RWPE2 (cell line): Measurements from ENCODE around the gene C18orf54.
"Not testable (repeated sequence)": the region's sequence is repeated elsewhere in the genome, so short reads cannot be mapped to it uniquely, and the experiment has no call there.

Experiments
- ATAC-seq: fragments of 200-7000 bp; cut with Tn5 transposase; 3 replicates; pipeline ENCODE4 v1.9.1; 2021; ENCODE audit warnings: low read depth
- DNase-seq: peaks from one replicate; pipeline ENCODE4 v3.0.0-alpha.2; 2020; ENCODE audit warnings: low spot score
- H3K27ac ChIP-seq: fragments of 450-650 bp; 2 replicates; pipeline ENCODE4 v1.5.1; 2017; ENCODE audit warnings: mild to moderate bottlenecking; ENCODE audit not compliant: poor library complexity, severe bottlenecking
- H3K27me3 ChIP-seq: fragments of 250-450 bp; sonication (Bioruptor Pico); 2 replicates; pipeline ENCODE4 v1.5.1; 2021; ENCODE audit warnings: mild to moderate bottlenecking, moderate library complexity; ENCODE audit not compliant: insufficient read depth, poor library complexity, severe bottlenecking
- H3K36me3 ChIP-seq: fragments of 250-450 bp; sonication (Bioruptor Pico); 2 replicates; pipeline ENCODE4 v1.5.1; 2020; ENCODE audit warnings: low read depth, mild to moderate bottlenecking, moderate library complexity
- H3K4me1 ChIP-seq: fragments of 250-450 bp; sonication (Bioruptor Pico); 2 replicates; pipeline ENCODE4 v1.5.1; 2021; ENCODE audit warnings: mild to moderate bottlenecking, moderate library complexity; ENCODE audit not compliant: insufficient read depth, poor library complexity, severe bottlenecking
- H3K4me3 ChIP-seq: fragments of 250-450 bp; sonication (Bioruptor Pico); 2 replicates; pipeline ENCODE4 v1.5.1; 2021; ENCODE audit warnings: mild to moderate bottlenecking, moderate library complexity; ENCODE audit not compliant: severe bottlenecking
- H3K9me3 ChIP-seq: fragments of 250-450 bp; sonication (Bioruptor Pico); 2 replicates; pipeline ENCODE4 v1.5.1; 2021; ENCODE audit warnings: mild to moderate bottlenecking, moderate library complexity; ENCODE audit not compliant: severe bottlenecking
- TF ChIP-seq, protein P1 (sequence below): fragments of 450-650 bp; IDR thresholded peaks from one replicate; pipeline ENCODE4 v1.5.1; 2017; ENCODE audit warnings: mild to moderate bottlenecking, moderate library complexity; ENCODE audit not compliant: poor library complexity, severe bottlenecking

The C18orf54 gene

DNA sequence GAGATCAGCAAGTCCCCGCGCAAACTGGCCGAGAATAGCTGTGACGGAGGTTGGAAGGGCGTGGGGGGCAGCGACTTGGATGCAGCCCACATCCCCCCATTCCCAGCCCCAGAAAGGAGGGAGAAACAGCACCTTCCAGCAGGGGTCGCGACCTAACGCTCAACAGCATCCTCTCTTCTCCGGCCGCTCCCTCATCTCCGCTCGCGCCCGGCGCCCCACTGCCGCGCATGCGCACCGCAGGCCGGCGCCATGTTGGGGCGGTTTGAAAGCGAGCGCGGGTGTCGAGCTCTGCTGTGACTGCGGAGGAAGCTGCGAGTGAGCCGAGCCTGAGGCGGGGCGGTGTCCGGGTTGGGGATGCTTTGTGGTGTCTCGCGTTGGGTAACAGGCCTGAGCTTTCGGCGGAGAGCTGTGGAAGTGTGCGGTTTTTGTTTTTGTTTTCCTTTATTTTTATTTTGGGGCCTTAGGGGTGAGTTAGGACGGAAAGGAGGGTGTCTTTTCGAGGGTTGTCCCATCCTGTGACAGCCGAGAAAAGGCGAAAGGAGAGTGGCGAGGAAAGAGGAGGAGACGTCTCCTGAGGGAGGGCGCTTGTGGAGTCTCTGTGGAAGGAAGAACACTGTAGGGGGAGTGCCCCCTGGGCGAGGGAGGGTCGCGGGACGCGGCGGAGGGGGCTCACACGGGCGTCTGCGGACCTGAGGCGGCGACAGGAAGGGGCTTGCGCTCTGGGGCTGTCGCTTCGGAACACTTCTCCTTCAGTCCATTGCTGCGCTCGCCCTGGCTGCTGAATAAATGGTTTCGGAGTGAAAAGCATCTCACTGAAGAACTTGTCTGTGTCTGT lies at the start of gene C18orf54, which contains the start of gene STARD6:
C18orf54 (plus strand) TSS at position 247 of the 835 bp plus-strand sequence. CDS start 2,667 bp downstream, outside the sequence.
STARD6 (minus strand) TSS at position 199 of the 835 bp plus-strand sequence. CDS start 3,285 bp downstream, outside the sequence.
- Histone ChIP-seq H3K27ac (peak within 1 kb of the TSS; percentile 43), H3K27me3 (no peaks in the 10 kb centered on the region), H3K4me1 (peaks cover 10% of the 10 kb centered on the region), H3K9me3 (no peaks in the 10 kb centered on the region), H3K36me3 (peaks cover 12% of the 10 kb centered on the region), H3K4me3 (peak within 1 kb of the TSS; percentile 56)
- DNase-seq (peak; percentile 75), ATAC-seq (peak; percentile 92)
- TF ChIP-seq, protein P1, sequence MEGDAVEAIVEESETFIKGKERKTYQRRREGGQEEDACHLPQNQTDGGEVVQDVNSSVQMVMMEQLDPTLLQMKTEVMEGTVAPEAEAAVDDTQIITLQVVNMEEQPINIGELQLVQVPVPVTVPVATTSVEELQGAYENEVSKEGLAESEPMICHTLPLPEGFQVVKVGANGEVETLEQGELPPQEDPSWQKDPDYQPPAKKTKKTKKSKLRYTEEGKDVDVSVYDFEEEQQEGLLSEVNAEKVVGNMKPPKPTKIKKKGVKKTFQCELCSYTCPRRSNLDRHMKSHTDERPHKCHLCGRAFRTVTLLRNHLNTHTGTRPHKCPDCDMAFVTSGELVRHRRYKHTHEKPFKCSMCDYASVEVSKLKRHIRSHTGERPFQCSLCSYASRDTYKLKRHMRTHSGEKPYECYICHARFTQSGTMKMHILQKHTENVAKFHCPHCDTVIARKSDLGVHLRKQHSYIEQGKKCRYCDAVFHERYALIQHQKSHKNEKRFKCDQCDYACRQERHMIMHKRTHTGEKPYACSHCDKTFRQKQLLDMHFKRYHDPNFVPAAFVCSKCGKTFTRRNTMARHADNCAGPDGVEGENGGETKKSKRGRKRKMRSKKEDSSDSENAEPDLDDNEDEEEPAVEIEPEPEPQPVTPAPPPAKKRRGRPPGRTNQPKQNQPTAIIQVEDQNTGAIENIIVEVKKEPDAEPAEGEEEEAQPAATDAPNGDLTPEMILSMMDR, result peak; percentile 65

DNA sequence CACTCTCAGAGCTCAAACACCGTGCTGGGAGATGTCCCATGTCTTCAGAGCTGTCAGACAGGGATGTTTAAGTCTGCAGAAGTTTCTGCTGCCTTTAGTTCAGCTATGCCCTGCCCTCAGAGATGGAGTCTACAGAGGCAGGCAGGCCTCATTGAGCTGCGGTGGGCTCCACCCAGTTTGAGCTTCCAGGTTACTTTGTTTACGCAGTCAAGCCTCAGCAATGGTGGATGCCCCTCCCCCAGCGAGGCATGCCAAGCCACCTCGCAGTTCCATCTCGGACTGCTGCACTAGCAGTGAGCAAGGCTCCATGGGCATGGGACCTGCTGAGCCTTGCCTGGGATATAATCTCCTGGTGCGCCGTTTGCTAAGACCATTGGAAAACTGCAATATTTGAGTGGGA lies 48.1 kb upstream of the C18orf54 start:
- not testable (repeated sequence) for H3K27ac ChIP-seq, H3K9me3 ChIP-seq, H3K27me3 ChIP-seq, ATAC-seq, H3K36me3 ChIP-seq, H3K4me3 ChIP-seq, H3K4me1 ChIP-seq, DNase-seq

DNA sequence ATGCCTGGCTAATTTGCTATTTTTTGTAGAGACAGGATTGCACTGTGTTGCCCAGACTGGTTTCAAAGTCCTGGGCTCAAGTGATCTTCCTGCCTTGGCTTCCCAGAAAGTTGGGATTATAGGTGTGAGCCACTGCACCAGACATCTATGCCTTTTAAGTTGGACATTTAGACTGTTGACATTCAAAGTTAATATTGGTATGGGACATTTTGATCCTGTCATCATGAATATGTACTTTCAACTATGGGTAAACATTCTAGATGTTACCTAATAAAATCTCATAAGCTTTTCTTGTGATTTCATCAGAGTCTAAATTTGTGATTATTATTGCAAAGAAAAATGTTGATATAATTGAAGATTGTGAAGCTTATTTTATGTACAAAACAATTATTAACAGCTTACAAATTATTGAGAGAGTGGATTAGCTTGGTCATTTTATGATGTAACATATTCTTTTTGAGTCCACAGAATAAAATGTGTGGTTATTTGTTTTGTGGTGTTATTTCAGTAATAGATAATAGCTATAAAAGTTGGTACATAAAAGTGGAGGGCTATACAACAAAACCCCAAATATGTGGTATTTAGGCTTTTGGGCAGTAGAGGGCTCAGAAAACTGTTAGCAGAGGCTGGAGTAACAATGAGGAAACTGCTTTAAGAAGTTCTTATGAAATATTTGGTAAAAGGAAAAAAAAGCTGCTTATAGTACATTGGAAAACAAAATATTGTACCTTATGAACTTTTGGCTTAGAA lies 41.5 kb upstream of the C18orf54 start:
- Histone ChIP-seq H3K4me1 (no peaks in the 10 kb centered on the region), H3K4me3 (no peak overlapping the region), H3K27me3 (no peaks in the 10 kb centered on the region), H3K9me3 (no peaks in the 10 kb centered on the region), H3K36me3 (no peaks in the 10 kb centered on the region), H3K27ac (no peak overlapping the region)
- TF ChIP-seq, protein P1, result no peak
- ATAC-seq, result no peak
- DNase-seq, result no peak

DNA sequence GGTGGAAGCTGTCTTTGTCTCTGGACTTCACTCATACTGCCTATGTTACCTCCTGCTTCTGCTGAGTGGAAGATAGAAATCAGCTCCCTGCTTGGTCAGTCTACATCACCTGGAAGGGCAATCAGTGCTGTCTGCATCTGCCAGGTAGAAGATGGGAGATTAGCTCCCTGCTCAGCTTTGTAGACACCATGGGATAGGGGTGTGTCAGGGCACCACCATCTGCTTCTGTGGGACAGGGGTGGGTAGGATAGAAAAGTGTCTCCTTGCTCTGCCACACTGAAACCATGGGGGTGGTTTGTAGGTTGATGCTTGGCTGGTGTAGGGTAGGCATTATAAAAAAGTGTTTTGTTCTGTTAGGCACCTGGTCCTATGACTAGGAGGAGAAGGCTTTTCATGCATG lies 34.1 kb upstream of the C18orf54 start:
- DNase-seq (no peak), ATAC-seq (no peak)
- H3K4me1 ChIP-seq, result no peaks in the 10 kb centered on the region
- peaks cover 3% of the 10 kb centered on the region for H3K9me3 ChIP-seq
- TF ChIP-seq, protein P1, result no peak
- no peak overlapping the region for H3K27ac ChIP-seq
- H3K4me3 ChIP-seq, result no peak overlapping the region
- H3K36me3 ChIP-seq, result no peaks in the 10 kb centered on the region
- no peaks in the 10 kb centered on the region for H3K27me3 ChIP-seq

DNA sequence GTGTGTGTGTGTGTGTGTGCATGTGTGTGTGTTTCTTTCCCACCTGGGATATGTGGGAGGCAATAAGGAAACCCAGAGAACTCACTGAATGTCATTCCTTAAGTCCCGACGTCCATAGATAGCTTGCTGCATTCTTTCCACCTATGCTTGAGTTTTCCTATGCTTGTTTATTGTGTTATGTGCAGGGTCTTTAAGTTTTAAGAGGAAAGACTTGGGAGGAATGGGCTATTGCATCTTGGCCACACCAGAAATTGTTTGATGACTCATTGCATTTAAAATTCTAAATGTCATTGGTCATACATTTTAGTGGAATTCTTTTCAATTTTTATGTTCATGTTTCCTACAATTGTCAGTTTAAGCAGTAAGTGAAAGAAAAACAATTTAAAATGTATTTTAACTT lies 33.7 kb upstream of the C18orf54 start:
- H3K27ac ChIP-seq, result no peak overlapping the region
- H3K4me3 ChIP-seq, result no peak overlapping the region
- DNase-seq, result no peak
- TF ChIP-seq, protein P1, result no peak
- H3K27me3 ChIP-seq, result no peaks in the 10 kb centered on the region
- no peaks in the 10 kb centered on the region for H3K36me3 ChIP-seq
- peaks cover 3% of the 10 kb centered on the region for H3K9me3 ChIP-seq
- ATAC-seq, result no peak
- no peaks in the 10 kb centered on the region for H3K4me1 ChIP-seq
